Measurements from ENCODE around the gene IDH3B.

- no peak for TF ChIP-seq EZH2 (IDR thresholded peaks at IDR 0.05; ENCODE audit: borderline replicate concordance, insufficient read depth, low read depth, low read length, poor library complexity, severe bottlenecking)
- no peak for TF ChIP-seq CTCF (IDR thresholded peaks at IDR 0.05)
Measured at GRCh38 chr20:2696646-2697045, 32.6 kb upstream of the IDH3B start.
